NCI-H446 treated with DMSO at 0.1 percent for 48 hours (cell line): ENCODE measurements around the gene CCDC39.
A peak's percentile ranks its signal among the peaks of the same experiment; 100 is the strongest.
"Not testable (repeated sequence)": the region's sequence is repeated elsewhere in the genome, so short reads cannot be mapped to it uniquely, and the experiment has no call there.

Source experiments
- DNase-seq: peaks from one replicate; lab custom pipeline; 2025; lab: John Stamatoyannopoulos, UW

Gene CCDC39

GRCh38 chr3:180619723-180620122 is 59.6 kb downstream of the CCDC39 start:
- no peak for DNase-seq

GRCh38 chr3:180618563-180618962 is 60.7 kb downstream of the CCDC39 start:
- not testable (repeated sequence) for DNase-seq

GRCh38 chr3:180617049-180617448 is 62.2 kb downstream of the CCDC39 start:
- DNase-seq, result no peak

- no peak for DNase-seq
Observed at GRCh38 chr3:180615954-180616353, 63.3 kb downstream of the CCDC39 start.

GRCh38 chr3:180612364-180612763 is 66.9 kb downstream of the CCDC39 start:
- no peak for DNase-seq

- no peak for DNase-seq
Observed at GRCh38 chr3:180611006-180611405, 68.3 kb downstream of the CCDC39 start.

GRCh38 chr3:180601688-180602666 is 77.3 kb downstream of the CCDC39 start, which contains the start of gene TTC14:
TSS of gene TTC14 (plus strand) at chr3:180602163. CDS start at chr3:180602262, 99 bp downstream.
- DNase-seq, result peak; percentile 96

- no peak for DNase-seq
Observed at GRCh38 chr3:180600473-180600872, 78.8 kb downstream of the CCDC39 start.

- no peak for DNase-seq
Observed at GRCh38 chr3:180595559-180595935, 83.7 kb downstream of the CCDC39 start.

GRCh38 chr3:180594631-180595558 is 84.4 kb downstream of the CCDC39 start:
- peak; percentile 11 for DNase-seq

GRCh38 chr3:180593631-180594030 is 85.7 kb downstream of the CCDC39 start:
- DNase-seq, result not testable (repeated sequence)

GRCh38 chr3:180590396-180590795 is 88.9 kb downstream of the CCDC39 start:
- DNase-seq, result no peak

- no peak for DNase-seq
Observed at GRCh38 chr3:180580934-180581333, 98.4 kb downstream of the CCDC39 start.

GRCh38 chr3:180575571-180575970 is 103.7 kb downstream of the CCDC39 start:
- no peak for DNase-seq

GRCh38 chr3:180571831-180572598 is 107.3 kb downstream of the CCDC39 start:
- DNase-seq, result no peak

- no peak for DNase-seq
Observed at GRCh38 chr3:180570238-180570637, 109.1 kb downstream of the CCDC39 start.

- no peak for DNase-seq
Observed at GRCh38 chr3:180564676-180565075, 114.6 kb downstream of the CCDC39 start.
